GM12865 (cell line): ENCODE measurements around the gene PLEKHA7.

ENCODE experiments used
- DNase-seq: peaks from one replicate; pipeline ENCODE4 v3.0.0; 2010; ENCODE audit warnings: low read depth
- H3K4me3 ChIP-seq: 2 replicates; pipeline ENCODE4 v1.5.1; 2011; ENCODE audit warnings: mild to moderate bottlenecking, low read depth, low read length, control low read depth
- TF ChIP-seq, protein P1 (sequence below): IDR thresholded peaks from 2 replicates; pipeline ENCODE4 v1.5.1; 2011; ENCODE audit warnings: low read length, control low read depth, low read depth, inconsistent platforms; ENCODE audit not compliant: insufficient read depth; ENCODE audit errors: missing control alignments

Gene PLEKHA7

DNA sequence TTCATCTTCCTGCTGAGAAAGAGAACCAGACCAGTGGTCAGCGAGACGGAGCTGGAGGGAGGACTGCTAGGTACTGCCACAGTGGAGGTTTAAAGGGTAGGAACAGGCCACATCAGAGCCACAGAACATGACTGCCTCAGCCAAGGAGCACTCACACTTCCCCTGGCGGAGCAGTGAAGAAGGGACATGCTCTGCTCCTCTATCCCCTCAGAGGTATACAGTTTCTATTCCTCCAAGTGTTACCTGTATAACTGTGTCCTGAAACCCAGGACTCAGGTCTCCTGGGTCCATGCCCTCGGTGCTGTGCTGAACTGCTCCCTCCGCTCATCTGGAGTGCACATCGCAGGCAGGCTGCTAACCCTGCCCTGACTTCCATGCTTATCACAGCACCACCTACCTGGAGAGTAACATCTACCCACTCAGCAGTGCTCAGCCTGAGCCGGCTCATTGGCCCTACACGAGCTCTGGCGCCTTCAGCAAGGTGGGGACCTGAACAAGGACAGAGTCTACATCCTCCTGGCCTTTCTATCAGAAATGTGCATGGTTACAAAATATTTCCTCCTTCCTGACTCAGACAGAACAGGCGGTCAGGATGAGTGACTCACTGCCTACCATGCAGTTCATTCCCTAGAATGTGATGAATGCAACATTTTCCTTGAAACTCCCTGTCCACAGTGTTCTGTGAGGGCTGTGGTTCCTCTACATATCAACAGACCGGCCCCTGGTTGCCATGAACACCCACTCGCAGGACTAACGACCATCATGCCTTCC lies 222.8 kb downstream of the PLEKHA7 start:
- DNase-seq, result no peak
- H3K4me3 ChIP-seq, result no peak overlapping the region
- TF ChIP-seq, protein P1, sequence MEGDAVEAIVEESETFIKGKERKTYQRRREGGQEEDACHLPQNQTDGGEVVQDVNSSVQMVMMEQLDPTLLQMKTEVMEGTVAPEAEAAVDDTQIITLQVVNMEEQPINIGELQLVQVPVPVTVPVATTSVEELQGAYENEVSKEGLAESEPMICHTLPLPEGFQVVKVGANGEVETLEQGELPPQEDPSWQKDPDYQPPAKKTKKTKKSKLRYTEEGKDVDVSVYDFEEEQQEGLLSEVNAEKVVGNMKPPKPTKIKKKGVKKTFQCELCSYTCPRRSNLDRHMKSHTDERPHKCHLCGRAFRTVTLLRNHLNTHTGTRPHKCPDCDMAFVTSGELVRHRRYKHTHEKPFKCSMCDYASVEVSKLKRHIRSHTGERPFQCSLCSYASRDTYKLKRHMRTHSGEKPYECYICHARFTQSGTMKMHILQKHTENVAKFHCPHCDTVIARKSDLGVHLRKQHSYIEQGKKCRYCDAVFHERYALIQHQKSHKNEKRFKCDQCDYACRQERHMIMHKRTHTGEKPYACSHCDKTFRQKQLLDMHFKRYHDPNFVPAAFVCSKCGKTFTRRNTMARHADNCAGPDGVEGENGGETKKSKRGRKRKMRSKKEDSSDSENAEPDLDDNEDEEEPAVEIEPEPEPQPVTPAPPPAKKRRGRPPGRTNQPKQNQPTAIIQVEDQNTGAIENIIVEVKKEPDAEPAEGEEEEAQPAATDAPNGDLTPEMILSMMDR, result no peak

DNA sequence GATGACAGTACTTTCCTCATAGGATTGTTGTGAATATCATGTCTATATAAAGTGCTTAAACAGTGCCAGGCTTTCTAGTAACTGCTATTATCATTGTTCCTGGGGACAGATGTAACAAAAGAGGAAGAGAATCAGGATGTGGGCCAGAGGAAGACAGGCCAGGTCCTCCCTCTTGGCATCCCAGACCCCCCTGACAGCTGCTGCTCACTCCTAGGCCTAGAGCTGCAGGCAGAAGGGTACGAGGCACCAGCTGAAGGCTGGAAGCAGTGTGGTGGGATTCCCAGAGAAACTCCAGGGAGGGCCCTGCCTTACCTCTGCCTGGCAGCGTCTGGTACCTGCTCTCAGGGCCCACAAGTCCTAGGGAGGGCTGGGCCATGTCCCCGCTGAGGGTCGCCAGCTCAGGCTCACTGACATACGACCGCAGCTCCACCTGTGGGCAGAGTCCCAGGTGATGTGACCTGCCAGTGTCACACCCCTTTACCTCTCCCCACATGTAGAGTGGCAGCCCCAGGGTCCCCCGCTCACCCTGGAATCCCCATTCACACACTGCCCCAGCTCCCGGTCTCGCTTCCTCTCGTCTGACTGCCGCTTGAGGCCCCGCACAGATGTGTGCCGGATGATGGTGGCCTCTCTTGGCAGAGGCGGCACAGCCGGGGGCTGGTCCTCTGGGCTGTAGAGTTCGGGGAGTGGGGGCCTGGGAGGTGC lies 223.6 kb downstream of the PLEKHA7 start:
- TF ChIP-seq, protein P1, result no peak
- no peak for DNase-seq
- H3K4me3 ChIP-seq, result no peak overlapping the region

DNA sequence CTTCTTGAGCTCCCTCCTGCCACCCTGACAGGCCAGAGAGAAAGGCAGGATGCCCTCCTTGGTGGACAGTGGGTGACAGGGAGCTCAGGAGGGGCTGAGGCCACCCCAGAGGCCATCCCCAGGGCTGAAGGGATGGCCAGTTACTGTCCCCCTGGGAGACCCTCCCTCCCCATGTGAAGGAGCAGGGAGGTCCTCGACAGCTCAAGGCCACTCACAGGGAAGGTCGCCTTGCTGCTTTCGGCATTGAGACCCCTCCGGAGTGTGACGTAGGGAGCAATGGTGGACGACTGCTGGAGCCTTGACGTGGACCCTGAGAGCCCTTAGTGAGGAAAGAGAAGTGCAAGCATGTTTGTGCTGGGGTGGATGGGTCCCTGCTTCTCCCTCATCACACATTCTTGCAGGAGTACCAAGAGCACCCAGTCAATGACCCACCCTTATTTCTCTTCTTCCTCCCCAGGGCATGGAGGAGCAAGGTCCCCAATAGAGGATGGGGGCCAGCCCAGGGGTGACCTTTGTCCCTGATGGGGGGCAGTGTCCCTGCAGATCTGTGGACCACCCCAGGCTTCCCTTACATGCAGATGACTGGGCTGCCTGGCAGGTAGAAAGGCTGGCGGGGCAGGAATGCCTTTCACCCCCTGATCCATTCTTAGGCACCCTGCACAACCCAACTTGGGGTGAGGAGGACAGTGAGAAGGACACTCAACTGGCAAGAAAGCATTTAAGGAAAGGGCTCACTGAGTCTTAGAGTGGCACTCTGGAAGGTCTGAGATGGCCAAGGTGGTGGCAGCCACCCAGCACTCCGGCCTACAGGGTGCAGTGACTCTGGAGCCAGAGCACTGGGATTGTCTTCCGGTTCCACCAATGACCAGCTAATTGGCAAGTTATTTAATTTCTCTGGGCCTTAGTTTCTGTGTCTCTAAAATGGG lies 224.4 kb downstream of the PLEKHA7 start:
- TF ChIP-seq, protein P1, result no peak
- H3K4me3 ChIP-seq, result no peak overlapping the region
- DNase-seq, result no peak

DNA sequence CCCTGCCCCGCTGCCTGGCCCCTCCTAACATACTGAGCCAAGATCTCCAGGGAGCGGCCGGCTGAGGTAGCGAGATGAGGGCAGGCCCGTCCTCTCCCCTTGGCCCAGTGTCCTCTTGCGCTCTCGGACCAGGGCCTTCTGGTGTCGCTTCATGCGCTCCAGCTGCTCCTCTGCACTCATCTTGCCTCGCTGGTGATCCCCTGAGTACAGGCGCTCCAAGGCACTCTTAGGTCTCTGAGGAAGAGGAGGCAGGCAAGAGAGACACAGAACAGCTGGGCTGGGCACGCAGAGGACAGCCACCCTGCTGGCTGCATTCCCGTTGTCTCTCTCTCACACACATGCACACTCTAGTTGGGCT lies 225.2 kb downstream of the PLEKHA7 start:
- TF ChIP-seq, protein P1, result no peak
- H3K4me3 ChIP-seq, result no peak overlapping the region
- DNase-seq, result no peak

DNA sequence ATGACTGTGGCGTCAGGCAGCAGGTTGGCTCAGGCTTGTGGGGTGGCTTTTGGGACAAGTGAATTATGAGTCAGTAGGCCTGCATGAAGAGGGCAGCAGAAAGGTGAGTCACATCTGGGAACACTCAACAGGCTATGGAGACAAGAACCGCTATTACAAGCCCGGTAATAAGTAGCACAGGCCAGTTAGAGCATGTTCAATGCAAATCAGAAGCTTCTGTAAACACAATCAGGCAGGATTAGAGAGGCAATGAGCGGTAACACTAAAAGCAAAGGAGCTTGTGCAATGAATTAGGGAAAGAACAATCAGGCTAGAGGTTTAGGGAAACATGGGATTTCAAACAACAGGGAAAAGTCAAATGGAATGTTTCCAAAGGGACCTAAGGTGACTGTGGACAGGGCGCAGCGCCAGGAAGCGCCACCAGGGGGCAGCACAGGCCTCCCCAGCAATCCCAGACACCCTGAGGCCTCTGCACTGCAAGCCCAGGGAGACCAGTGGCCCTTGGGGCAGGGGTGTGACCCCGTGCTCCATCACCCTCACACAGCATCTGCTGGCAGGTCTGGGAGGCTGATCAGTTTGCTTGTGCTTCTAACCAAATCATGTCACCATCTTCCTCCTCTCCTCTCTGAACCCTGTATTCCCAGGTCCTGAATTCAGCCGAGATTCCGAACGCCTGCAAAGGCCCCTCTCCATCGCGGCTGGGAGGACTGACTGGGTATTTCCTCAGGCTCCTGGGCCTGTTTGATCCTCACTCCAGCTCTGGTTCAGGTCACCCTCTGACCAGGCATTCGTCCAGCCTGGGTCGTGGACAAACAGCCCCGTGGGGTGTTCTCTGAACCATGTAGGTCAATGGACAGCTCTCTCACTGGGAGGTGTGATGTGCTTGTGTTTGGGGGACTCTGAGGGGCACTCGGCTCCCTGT lies 225.8 kb downstream of the PLEKHA7 start:
- TF ChIP-seq, protein P1, result peak; percentile 98
- H3K4me3 ChIP-seq, result no peak overlapping the region
- peak; percentile 67 for DNase-seq
